IMR-90 (cell line): ENCODE measurements around the gene ATP1A2. TPM values are rescaled to one million over a fixed set of nuclear protein-coding genes. Genes with fewer than 3 reads are reported as not detected.

ENCODE experiments used
- ATAC-seq: fragments of 200-7000 bp; cut with Tn5 transposase; 2 replicates; pipeline ENCODE4 v1.9.1; 2020; ENCODE audit warnings: low read depth, mild to moderate bottlenecking, moderate library complexity
- BruUV-seq: library from RNA; stranded (reverse); fragments of 400-500 nt; replicated peaks from 2 replicates; lab custom pipeline; 2021; lab: Mats Ljungman, UMichigan
- CTCF ChIA-PET: fragments of 300-600 bp; formaldehyde crosslinking; extraction: SDS; loops from one replicate; lab custom pipeline; 2021; ENCODE audit warnings: antibody characterized with exemption; lab: Yijun Ruan, JAX
- POLR2A ChIA-PET: fragments of 300-600 bp; sonication (Branson Sonifier 250); formaldehyde crosslinking; loops from one replicate; lab custom pipeline; 2022; ENCODE audit warnings: antibody characterized with exemption; ENCODE audit not compliant: unreplicated experiment; lab: Charles Lee
- DNase-seq: peaks from one replicate; pipeline ENCODE4 v3.0.0; 2013
- H2AFZ ChIP-seq: replicated peaks from 2 replicates; pipeline ENCODE3; 2013; ENCODE audit warnings: low read length, mild to moderate bottlenecking; ENCODE audit not compliant: poor library complexity
- H2AK5ac ChIP-seq: 2 replicates; pipeline ENCODE4 v1.6.1; 2013; ENCODE audit warnings: low read depth, low read length, inconsistent platforms
- H2AK9ac ChIP-seq: replicated peaks from 2 replicates; pipeline ENCODE3; 2013; ENCODE audit warnings: mild to moderate bottlenecking, low read depth, low read length, moderate library complexity; ENCODE audit not compliant: poor library complexity
- H2BK120ac ChIP-seq: 2 replicates; pipeline ENCODE4 v1.6.1; 2013; ENCODE audit warnings: low read depth, low read length, inconsistent platforms
- H2BK15ac ChIP-seq: 3 replicates; pipeline ENCODE4 v1.6.1; 2013; ENCODE audit warnings: low read depth, low read length, inconsistent platforms
- H2BK20ac ChIP-seq: 2 replicates; pipeline ENCODE4 v1.6.1; 2013; ENCODE audit warnings: low read depth, mild to moderate bottlenecking, inconsistent platforms, low read length, moderate library complexity
- H2BK5ac ChIP-seq: 2 replicates; pipeline ENCODE4 v1.6.1; 2013; ENCODE audit warnings: mild to moderate bottlenecking, low read depth, low read length, inconsistent platforms; ENCODE audit not compliant: poor library complexity, severe bottlenecking
- H3K14ac ChIP-seq: replicated peaks from 2 replicates; pipeline ENCODE4 v1.6.1; 2013; ENCODE audit warnings: low read depth, low read length, inconsistent platforms
- H3K18ac ChIP-seq: 2 replicates; pipeline ENCODE4 v1.6.1; 2013; ENCODE audit warnings: low read depth, low read length, control low read depth
- H3K23ac ChIP-seq: 2 replicates; pipeline ENCODE4 v1.6.1; 2013; ENCODE audit warnings: low read depth, low read length, inconsistent platforms
- H3K27ac ChIP-seq: 2 replicates; pipeline ENCODE4 v1.5.1; 2013; ENCODE audit warnings: mild to moderate bottlenecking, control low read depth, low read length; ENCODE audit not compliant: insufficient read depth
- H3K27me3 ChIP-seq: 2 replicates; pipeline ENCODE4 v1.6.1; 2013; ENCODE audit warnings: low read length; ENCODE audit not compliant: control insufficient read depth, insufficient read depth
- H3K36me3 ChIP-seq: 2 replicates; pipeline ENCODE4 v1.6.1; 2013; ENCODE audit warnings: low read length, mixed read lengths; ENCODE audit not compliant: control insufficient read depth, insufficient read depth
- H3K4ac ChIP-seq: 2 replicates; pipeline ENCODE4 v1.6.1; 2013; ENCODE audit warnings: low read depth, low read length, inconsistent platforms
- H3K4me1 ChIP-seq: 2 replicates; pipeline ENCODE4 v1.6.1; 2013; ENCODE audit warnings: low read length, mixed read lengths; ENCODE audit not compliant: control insufficient read depth, insufficient read depth
- H3K4me2 ChIP-seq: 2 replicates; pipeline ENCODE4 v1.6.1; 2013; ENCODE audit warnings: low read depth, mild to moderate bottlenecking, control low read depth, low read length, moderate library complexity
- H3K4me3 ChIP-seq: 2 replicates; pipeline ENCODE4 v1.5.1; 2013; ENCODE audit warnings: low read depth, mild to moderate bottlenecking, control low read depth, low read length, moderate library complexity; ENCODE audit not compliant: insufficient read depth
- H3K56ac ChIP-seq: 2 replicates; pipeline ENCODE4 v1.6.1; 2013; ENCODE audit warnings: low read length, inconsistent platforms; ENCODE audit not compliant: insufficient read depth; ENCODE audit errors: extremely low read depth
- H3K79me1 ChIP-seq, 2 experiments: 2 replicates each; pipeline ENCODE4 v1.6.1; 2013; ENCODE audit warnings: low read length in 2 of 2, inconsistent platforms in 1 of 2, low read depth in 1 of 2
- H3K9ac ChIP-seq: 2 replicates; pipeline ENCODE4 v1.6.1; 2013; ENCODE audit warnings: low read depth, low read length, control low read depth
- H3K9me1 ChIP-seq: 2 replicates; pipeline ENCODE4 v1.6.1; 2013; ENCODE audit warnings: low read length, inconsistent platforms; ENCODE audit not compliant: insufficient read depth
- H3K9me3 ChIP-seq: 2 replicates; pipeline ENCODE4 v1.6.1; 2013; ENCODE audit warnings: low read length; ENCODE audit not compliant: control insufficient read depth, insufficient read depth
- H4K20me1 ChIP-seq: 2 replicates; pipeline ENCODE4 v1.6.1; 2013; ENCODE audit warnings: low read length, inconsistent platforms; ENCODE audit not compliant: insufficient read depth
- H4K5ac ChIP-seq: 2 replicates; pipeline ENCODE4 v1.6.1; 2013; ENCODE audit warnings: mild to moderate bottlenecking, low read depth, low read length, control low read depth
- H4K8ac ChIP-seq, 2 experiments: 2 replicates each; pipeline ENCODE4 v1.6.1; 2013; ENCODE audit warnings: low read depth in 2 of 2, low read length in 2 of 2, control low read depth in 1 of 2, inconsistent platforms in 1 of 2
- H4K91ac ChIP-seq: 2 replicates; pipeline ENCODE4 v1.6.1; 2013; ENCODE audit warnings: low read depth, low read length, inconsistent platforms; ENCODE audit not compliant: insufficient read depth
- CEBPB ChIP-seq: IDR thresholded peaks from 2 replicates; pipeline ENCODE4 v1.6.1; 2012; ENCODE audit warnings: low read depth, low read length, improper control_type of control experiment
- CHD1 ChIP-seq: IDR thresholded peaks from 2 replicates; pipeline ENCODE4 v1.6.1; 2012; ENCODE audit warnings: low read depth, low read length, improper control_type of control experiment
- MAFK ChIP-seq: IDR thresholded peaks from 2 replicates; pipeline ENCODE4 v1.6.1; 2012; ENCODE audit warnings: low read depth, low read length, improper control_type of control experiment
- MAZ ChIP-seq: IDR thresholded peaks from 2 replicates; pipeline ENCODE4 v1.6.1; 2012; ENCODE audit warnings: low read depth, mild to moderate bottlenecking, low read length, improper control_type of control experiment, moderate library complexity, borderline replicate concordance
- MXI1 ChIP-seq: IDR thresholded peaks from 2 replicates; pipeline ENCODE4 v1.6.1; 2012; ENCODE audit warnings: low read depth, mild to moderate bottlenecking, low read length, moderate library complexity, borderline replicate concordance
- POLR2A ChIP-seq: IDR thresholded peaks from 2 replicates; pipeline ENCODE4 v1.6.1; 2012; ENCODE audit warnings: mild to moderate bottlenecking, low read depth, low read length
- RAD21 ChIP-seq: IDR thresholded peaks from 2 replicates; pipeline ENCODE4 v1.6.1; 2012; ENCODE audit warnings: low read length, improper control_type of control experiment
- RCOR1 ChIP-seq: IDR thresholded peaks from 2 replicates; pipeline ENCODE4 v1.6.1; 2012; ENCODE audit warnings: mild to moderate bottlenecking, low read length, improper control_type of control experiment; ENCODE audit not compliant: insufficient replicate concordance
- RFX5 ChIP-seq: IDR thresholded peaks from 2 replicates; pipeline ENCODE4 v1.8.0; 2012; ENCODE audit warnings: low read depth, mild to moderate bottlenecking, low read length, moderate library complexity
- SMC3 ChIP-seq: fragments of 150-350 bp; IDR thresholded peaks from 2 replicates; pipeline ENCODE4 v1.6.1; 2016; ENCODE audit warnings: low read depth, mild to moderate bottlenecking, antibody characterized with exemption, low read length, moderate library complexity
- WGBS, 2 experiments: methylation state at CpG; one replicate each; pipeline versions ENCODE4 v1.1.5 to v1.1.7; 2013; ENCODE audit warnings: missing lambda C conversion rate in 2 of 2; ENCODE audit not compliant: insufficient read length in 1 of 2; ENCODE audit errors: extremely low coverage in 2 of 2; 5-methylcytosine and 5-hydroxymethylcytosine counted together
- dilution Hi-C: fragments of 300-500 bp; cut with HindIII; formaldehyde crosslinking; loops from one replicate; pipeline ENCODE4 v1.14.3; 2018; ENCODE audit warnings: low sequenced_read_pairs; ENCODE audit not compliant: unreplicated experiment
- in situ Hi-C: fragments of 300-500 bp; cut with MboI; formaldehyde crosslinking; loops from 3 replicates; pipeline ENCODE4 v1.14.3; 2019; ENCODE audit warnings: low sequenced_read_pairs, inconsistent platforms, mixed read lengths
- intact Hi-C: fragments of 100-400 bp; cut with micrococcal nuclease; formaldehyde crosslinking; loops from 2 replicates; pipeline ENCODE4 v1.10.0; 2022
- polyA plus RNA-seq, 3 experiments: library from polyadenylated mRNA; depleted of rRNA; stranded (reverse); fragments of >200 nt; gene quantifications; 2 replicates each; pipeline ENCODE4 v1.2.3, GENCODE V29; 2012; ENCODE audit warnings: low replicate concordance in 1 of 3
- total RNA-seq: library from RNA; depleted of rRNA; stranded (reverse); fragments of >200 nt; gene quantifications from 2 replicates; pipeline ENCODE4 v1.2.3, GENCODE V29; 2012
- TF ChIP-seq, protein P1 (sequence below): fragments of 150-350 bp; IDR thresholded peaks from 2 replicates; pipeline ENCODE4 v1.6.1; 2016; ENCODE audit warnings: low read depth, mild to moderate bottlenecking, low read length, moderate library complexity, borderline replicate concordance

Gene ATP1A2
- total and polyA plus RNA-seq, 2 of the 4 experiments (the other 2 are of a cell fraction) = under 0.01 to 0.15 TPM

DNA sequence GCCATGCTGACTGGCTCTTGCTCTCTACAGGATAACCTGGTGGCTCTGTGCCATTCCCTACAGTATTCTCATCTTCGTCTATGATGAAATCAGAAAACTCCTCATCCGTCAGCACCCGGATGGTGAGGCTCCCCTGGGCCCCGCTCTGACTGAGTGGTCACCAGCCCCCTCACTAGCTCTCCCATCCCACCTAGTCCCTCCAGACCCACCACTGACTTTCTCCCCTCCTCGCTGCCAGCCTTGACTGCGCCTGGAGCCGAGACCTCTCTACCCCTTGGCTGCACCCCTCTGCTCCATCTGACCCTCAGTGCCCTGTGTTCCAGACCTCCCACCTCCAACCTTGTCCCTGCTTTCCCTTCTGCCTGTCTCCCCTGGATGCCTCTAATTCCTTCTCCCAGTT lies 70.7 kb downstream of the ATP1A2 start:
- WGBS, 2 experiments = 87% methylated on average over 4 of the region's 7 CpGs; no CpG with 5 or more reads in 1 of the 2 experiments

More for the DNA sequence above, 70.7 kb downstream of the ATP1A2 start:
- no TSS peak for BruUV-seq
- Histone ChIP-seq H2BK20ac (no peak overlapping the region), H3K4me2 (no peak overlapping the region), H2AK9ac (no peak overlapping the region), H3K56ac (no peak overlapping the region), H3K27me3 (peaks cover 20% of the 10 kb centered on the region), H3K4me1 (peaks cover 1% of the 10 kb centered on the region; the same call in 1 of the 2 replicates), H4K20me1 (no peaks in the 10 kb centered on the region), H3K14ac (no peak overlapping the region), H4K5ac (no peak overlapping the region), H4K91ac (no peak overlapping the region), H2BK120ac (no peak overlapping the region), H3K9me3 (no peaks in the 10 kb centered on the region), H3K23ac (no peak overlapping the region), H2BK15ac (no peak overlapping the region), H3K9me1 (0 out of 2 replicates have a peak, but pooled peaks cover 7% of the 10 kb centered on the region), H3K9ac (no peak overlapping the region), H3K4me3 (no peak overlapping the region), H2AFZ (peak overlapping the region; percentile 32), H2AK5ac (no peak overlapping the region), H3K79me1 (no peaks in the 10 kb centered on the region), H3K4ac (no peak overlapping the region), H3K27ac (no peak overlapping the region), H3K18ac (no peak overlapping the region), H3K36me3 (no peaks in the 10 kb centered on the region), H4K8ac (no peak overlapping the region), H2BK5ac (no peak overlapping the region)
- dilution Hi-C loops (no loop called here), in situ Hi-C loops (loop anchor here (25.0 kb wide), 1 partner anchor 426 kb away; no protein-coding TSS in a partner anchor), intact Hi-C loops (no loop called here)
- TF ChIP-seq POLR2A = no peak
- no peak for TF ChIP-seq MAFK
- TF ChIP-seq CEBPB = no peak
- no peak for TF ChIP-seq MXI1
- TF ChIP-seq RCOR1 = no peak
- TF ChIP-seq CHD1 = no peak
- TF ChIP-seq RAD21 = no peak
- no peak for TF ChIP-seq RFX5
- TF ChIP-seq, protein P1, sequence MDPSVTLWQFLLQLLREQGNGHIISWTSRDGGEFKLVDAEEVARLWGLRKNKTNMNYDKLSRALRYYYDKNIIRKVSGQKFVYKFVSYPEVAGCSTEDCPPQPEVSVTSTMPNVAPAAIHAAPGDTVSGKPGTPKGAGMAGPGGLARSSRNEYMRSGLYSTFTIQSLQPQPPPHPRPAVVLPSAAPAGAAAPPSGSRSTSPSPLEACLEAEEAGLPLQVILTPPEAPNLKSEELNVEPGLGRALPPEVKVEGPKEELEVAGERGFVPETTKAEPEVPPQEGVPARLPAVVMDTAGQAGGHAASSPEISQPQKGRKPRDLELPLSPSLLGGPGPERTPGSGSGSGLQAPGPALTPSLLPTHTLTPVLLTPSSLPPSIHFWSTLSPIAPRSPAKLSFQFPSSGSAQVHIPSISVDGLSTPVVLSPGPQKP = no peak
- no peak for TF ChIP-seq MAZ
- no peak for TF ChIP-seq SMC3
- ATAC-seq = no peak
- ChIA-PET POLR2A (no interaction called here), CTCF (interaction anchor here (0.6 to 1.3 kb wide), 2 partner anchors 33 to 365 kb away, joined by 3 read pairs; no protein-coding TSS in a partner anchor)
- no peak for DNase-seq
